DND-41 (cell line): ENCODE results near the gene SMIM17.

Experiments used
- EZH2 ChIP-seq: IDR thresholded peaks from 3 replicates; pipeline ENCODE4 v1.6.1; 2012; ENCODE audit warnings: borderline replicate concordance, low read depth, mild to moderate bottlenecking, moderate library complexity, low read length, inconsistent platforms; ENCODE audit not compliant: severe bottlenecking
- TF ChIP-seq, protein P1 (sequence below): IDR thresholded peaks from 2 replicates; pipeline ENCODE4 v1.5.1; 2012; ENCODE audit warnings: borderline replicate concordance, low read length, moderate library complexity, mild to moderate bottlenecking; ENCODE audit not compliant: poor library complexity, severe bottlenecking; ENCODE audit errors: extremely low read depth

DNA sequence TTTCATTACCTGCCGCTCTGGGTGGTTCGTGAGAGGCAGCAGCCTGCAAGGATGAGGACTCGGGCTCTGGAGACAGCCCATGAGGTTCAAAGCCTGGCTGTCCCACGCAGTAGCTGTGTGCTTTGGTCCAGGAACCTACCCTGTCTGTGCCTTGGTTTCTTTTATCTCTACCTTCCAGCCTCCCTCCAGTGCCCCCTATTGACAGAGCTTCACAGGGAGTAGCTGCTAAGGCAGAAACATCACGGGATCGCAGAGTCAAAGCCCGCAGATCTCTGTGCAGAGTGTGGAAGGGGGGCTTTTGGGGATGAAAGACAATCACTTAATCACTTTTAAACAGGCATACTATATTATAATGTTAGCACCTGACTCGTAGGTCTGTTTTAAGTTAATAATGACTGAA lies 31.7 kb upstream of the SMIM17 start:
- TF ChIP-seq, protein P1, sequence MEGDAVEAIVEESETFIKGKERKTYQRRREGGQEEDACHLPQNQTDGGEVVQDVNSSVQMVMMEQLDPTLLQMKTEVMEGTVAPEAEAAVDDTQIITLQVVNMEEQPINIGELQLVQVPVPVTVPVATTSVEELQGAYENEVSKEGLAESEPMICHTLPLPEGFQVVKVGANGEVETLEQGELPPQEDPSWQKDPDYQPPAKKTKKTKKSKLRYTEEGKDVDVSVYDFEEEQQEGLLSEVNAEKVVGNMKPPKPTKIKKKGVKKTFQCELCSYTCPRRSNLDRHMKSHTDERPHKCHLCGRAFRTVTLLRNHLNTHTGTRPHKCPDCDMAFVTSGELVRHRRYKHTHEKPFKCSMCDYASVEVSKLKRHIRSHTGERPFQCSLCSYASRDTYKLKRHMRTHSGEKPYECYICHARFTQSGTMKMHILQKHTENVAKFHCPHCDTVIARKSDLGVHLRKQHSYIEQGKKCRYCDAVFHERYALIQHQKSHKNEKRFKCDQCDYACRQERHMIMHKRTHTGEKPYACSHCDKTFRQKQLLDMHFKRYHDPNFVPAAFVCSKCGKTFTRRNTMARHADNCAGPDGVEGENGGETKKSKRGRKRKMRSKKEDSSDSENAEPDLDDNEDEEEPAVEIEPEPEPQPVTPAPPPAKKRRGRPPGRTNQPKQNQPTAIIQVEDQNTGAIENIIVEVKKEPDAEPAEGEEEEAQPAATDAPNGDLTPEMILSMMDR, result peak; percentile 3
- TF ChIP-seq EZH2, result no peak
